Activated CD4-positive, alpha-beta T cell treated with anti-CD3 and anti-CD28 coated beads, Interleukin-2, amount 50 U/mL, for 48 hours (primary cell): ENCODE data around the gene SCN7A.
"Not testable (repeated sequence)": the region's sequence is repeated elsewhere in the genome, so short reads cannot be mapped to it uniquely, and the experiment has no call there.

Experiments
- DNase-seq, 2 experiments: peaks; one replicate each; pipeline ENCODE4 v3.0.0-alpha.2; 2020

SCN7A gene

DNA sequence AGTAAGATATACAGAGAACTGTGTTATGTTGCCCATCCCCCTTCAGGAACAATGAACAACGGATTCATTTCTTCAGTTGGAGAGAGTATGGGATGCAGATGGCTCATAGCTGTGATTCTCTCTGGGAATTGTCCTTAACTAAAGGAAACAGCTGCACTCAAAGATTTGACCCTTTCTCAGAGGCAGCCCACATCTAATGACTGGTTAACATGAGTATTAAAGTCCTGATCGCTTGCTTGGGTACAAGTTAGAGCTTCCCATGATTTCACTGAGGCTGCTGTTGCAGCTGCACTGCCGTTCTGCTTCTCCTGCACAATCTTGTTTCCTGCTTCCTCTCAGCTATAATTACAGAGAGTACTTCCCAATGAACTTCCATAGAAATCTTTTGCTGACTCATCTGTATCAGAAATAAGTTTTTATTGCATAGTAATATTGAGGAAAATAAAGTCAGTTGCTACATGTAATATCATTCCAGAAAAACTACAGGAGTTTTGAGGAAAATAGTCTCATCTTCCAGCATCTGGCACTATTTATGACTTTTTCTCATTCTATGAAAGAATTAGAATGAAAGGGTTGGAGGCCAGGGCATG lies 105.5 kb downstream of the SCN7A start:
- no peak for DNase-seq

- no peak for DNase-seq
Observed at GRCh38 chr2:166385313-166385712, 108.7 kb downstream of the SCN7A start.

DNA sequence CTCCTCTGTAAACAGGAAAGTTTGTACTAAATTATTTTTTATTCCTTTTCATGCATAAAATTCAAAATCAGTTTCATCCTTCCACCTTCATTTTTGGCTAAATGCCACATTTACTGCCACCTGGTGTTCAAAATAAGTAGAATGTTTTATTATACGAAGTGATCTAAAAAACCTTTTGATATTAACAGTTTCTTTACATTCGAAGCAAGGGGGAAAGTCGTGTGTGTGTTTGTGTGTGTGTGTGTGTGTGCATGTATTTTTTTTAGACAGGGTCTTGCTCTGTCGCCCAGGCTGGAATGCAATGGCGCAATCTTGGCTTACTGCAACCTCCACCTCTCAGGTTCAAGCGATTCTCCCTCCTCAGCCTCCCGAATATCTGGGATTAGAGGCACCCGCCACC lies 109.3 kb downstream of the SCN7A start:
- no peak for DNase-seq

DNA sequence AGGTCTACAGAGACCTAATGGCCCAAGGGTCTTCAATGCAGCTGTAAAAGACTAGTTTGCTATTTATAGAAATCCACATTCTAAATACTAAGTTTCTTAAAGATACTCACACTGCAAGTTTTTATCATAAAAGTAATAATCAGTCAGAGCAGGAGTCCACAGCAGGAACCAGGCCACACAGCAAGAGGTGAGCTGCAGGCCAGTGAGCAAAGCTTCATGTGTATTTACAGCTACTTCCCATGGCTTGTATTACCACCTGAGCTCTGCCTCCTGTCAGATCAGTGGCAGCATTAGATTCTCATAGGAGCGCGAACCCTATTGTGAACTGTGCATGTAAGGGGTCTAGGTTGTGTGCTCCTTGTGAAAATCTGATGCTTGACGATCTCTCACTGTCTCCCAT lies 111.6 kb downstream of the SCN7A start:
- no peak for DNase-seq

- DNase-seq = no peak
Observed at GRCh38 chr2:166380615-166381014, 113.4 kb downstream of the SCN7A start.

- no peak for DNase-seq
Observed at GRCh38 chr2:166376873-166377272, 117.2 kb downstream of the SCN7A start.

DNA sequence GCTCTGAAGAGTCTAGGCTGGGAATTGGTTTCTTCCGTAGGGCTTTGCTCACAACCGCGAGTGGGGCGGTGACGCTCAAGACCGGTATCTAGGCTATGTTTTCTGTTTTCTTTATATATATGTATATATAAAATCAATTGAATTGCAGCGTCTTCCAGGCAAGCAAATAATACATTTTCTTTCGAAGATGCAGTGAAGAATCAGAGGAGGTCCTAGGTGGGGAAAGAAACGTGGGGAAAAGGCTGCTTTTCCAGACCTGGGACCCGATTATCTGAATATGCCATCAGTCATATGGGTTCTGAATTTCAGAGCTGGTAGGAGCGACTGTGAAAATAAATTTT lies 117.6 kb downstream of the SCN7A start:
- no peak for DNase-seq

- DNase-seq = peak in 1 of 2 experiments; percentile 8
Observed at GRCh38 chr2:166375736-166376487, 118.1 kb downstream of the SCN7A start, which contains the start of gene SCN9A. TSS of gene SCN9A (minus strand) at chr2:166375944. CDS start at chr2:166311756, 64,188 bp downstream.

DNA sequence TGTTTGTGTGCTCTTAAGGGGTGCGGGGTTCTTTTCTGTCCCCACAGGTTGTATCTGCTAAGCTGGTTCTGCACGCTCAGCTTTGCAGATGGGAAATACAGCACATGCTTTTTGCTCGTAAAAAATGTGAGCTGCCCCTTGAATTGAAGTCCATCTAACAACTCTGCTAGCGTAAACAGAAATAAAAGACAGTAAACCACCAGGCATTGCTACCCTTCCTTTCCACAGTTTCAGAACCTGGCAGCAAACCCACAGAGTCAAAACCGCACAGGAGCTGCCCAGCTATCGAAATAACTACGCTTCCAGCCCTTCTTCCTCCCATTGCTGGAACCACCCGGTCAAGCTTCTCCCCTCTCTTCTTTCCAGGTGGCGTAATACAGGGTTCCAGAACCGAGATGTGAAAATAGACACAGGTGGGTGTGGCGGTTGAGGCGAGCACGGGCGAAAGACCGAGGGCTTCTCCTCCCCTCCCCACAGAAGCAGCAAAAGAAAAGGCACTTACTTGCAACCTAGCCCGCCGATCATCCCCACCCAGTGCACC lies 118.8 kb downstream of the SCN7A start:
- DNase-seq = no peak

DNA sequence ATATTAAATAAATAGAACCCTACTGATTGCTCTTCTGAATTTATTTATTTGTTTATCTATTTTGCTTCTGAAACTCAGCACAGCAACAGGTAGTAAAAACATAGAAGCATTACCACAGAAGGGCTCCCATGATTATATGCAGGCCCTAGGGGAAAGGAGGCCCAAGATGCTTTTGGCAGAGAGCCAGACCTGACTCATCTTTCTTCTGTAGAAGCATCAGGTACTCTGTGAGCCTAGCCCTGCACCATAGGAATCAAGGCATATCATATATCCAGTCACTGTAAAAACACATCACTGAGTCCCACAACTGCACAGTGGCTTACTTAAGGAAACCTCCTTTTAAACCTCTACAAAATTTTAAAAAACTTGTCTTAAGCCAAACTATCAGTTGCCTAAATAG lies 120.1 kb downstream of the SCN7A start:
- DNase-seq = peak in 1 of 2 experiments; percentile 4

DNA sequence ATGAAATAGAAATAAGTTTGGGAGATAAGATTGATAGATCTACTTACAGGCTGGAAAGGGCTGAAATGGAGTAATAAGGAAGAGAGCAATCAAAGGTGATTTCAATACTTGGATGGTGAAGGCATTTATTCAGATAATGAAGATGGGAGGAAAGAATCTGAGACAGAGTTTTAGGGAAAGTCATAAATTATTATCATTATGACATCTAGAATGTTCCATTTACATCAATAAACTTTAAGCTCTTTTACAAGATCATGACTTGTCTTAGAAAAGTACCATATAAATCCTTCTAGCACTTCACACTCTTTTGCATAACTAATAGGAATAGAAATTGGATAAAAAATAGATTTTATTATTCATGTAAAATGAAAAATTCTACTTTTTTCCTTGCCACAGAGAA lies 120.5 kb downstream of the SCN7A start:
- DNase-seq = no peak

DNA sequence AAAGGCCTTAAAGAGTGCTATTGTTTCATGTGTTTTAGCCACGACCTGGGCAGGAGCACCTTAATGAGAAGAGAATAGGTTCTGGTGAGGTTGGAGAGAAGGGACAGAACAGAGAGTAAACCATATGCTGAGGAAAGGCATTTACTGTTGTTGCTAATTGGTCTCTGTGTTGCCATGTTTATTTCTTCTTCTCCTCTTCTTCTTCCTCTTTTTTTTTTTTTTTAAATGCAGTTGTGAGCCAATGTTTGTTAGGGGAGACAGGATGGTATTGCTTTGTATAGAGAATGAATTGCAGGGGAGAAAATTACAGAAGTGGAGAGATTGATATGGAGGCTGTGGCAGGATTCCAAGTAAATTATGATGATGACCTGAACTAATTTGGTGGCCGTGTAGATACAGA lies 120.9 kb downstream of the SCN7A start:
- no peak for DNase-seq

DNA sequence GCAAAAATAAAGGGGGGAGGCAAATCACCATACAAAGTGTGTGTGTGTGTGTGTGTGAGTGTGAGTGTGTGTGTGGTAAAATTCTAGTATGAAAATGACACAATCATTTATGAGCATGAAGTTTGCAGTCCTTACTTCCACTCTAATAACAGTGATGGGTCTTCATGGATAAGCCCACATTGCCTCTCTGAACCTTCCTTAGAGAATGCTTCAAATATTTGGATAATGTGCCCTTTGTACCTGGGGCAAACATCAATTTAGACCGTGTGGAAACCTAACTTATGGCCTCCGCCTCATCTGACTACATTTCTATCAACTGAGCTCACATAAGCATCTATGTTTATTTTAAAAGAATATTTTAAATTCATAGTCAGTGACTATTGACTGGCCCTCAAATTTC lies 122.0 kb downstream of the SCN7A start:
- no peak for DNase-seq

DNA sequence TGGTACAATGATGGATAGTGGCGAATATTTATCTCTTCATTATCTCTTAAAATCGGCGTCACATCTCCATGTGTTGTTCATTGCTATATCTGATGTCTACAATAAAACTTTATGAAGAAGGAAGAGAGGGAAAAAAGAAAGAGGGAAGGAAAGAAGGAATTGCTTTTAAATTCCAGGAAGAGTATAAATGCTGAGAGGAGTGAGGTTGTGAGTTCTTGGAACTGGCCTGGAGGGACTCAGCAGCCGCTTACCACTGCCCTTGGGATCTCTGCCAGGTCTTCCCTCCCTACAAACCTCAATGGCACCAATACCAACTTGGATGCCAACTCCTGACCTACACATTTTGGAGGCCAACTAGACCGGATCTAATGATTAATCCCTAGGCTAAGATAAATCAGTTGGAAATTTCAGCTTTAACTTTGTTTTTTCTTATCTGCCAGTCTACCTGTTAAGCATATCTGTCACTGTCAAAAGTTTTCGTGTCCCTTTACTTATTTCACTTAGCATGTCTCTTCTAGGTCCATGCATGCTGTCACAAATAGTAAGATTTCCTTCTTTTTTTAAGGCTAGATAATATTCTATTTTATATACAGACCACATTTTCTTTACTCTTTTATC lies 128.1 kb downstream of the SCN7A start:
- no peak for DNase-seq

GRCh38 chr2:166365239-166365638 lies 128.8 kb downstream of the SCN7A start:
- DNase-seq = no peak

DNA sequence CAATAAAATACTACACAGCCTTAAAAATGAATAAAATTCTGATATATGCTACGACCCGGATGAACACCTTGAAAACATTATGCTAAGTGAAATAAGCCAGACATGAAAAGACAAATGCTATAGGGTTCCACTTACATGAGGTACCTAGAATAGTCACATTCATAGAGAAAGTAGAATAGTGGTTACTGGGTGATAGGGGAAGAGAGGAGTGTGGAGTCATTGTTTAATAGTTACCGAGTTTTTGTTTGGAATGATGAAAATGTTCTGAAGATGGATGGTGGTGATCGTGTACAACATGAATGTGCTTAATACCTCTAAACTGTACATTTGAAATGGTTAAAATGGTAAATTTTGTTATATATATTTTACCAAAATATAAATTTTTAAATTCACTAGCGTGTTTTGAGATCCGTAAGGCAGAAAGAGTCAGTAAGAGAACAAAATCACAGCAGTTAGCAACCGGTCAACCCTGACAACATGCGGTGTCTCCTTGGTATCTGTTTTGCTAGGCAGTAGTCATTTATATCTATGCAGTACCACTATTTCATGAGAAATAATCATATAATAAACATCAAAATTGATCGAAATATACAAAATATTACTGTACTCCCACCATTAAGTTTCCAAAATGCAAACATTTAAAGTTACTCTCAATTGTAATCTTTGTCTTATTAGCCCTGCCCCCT lies 129.4 kb downstream of the SCN7A start:
- DNase-seq = no peak

DNA sequence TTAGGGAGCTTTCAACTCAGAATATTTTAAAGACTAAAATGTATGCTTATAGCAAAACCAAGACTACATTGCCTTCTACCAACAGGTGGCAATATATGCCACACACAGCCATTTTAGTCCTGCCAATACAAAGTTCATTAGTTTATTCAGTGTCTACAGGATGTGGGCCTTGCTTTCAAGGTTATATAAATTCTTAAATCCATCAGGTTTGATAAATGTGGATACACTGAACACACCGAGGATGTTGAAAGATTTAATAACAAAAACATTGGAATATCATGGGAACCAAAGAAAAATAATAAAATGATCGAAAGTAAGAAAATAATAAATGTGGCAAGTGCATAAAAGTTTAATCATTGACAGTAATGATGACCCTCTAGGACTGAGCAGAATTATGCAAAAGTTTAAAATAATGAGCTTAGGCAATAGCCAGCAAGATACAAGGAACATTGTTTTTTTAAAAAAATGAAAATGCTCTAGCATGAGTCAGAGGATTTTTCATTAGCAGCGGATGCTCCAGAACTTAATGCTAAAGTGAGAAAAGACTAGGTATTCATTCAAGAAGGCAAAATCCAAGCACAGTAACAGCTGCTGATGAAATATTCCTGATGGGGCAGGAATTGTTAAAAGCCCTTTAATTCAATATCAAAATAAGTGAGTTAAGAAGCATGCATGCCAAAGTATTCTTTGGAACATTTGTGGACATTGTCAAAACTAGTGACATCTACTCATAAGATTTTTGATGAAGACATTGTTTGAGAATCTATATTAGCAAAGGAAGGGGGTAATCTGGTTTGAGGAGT lies 132.5 kb downstream of the SCN7A start:
- DNase-seq = no peak

DNA sequence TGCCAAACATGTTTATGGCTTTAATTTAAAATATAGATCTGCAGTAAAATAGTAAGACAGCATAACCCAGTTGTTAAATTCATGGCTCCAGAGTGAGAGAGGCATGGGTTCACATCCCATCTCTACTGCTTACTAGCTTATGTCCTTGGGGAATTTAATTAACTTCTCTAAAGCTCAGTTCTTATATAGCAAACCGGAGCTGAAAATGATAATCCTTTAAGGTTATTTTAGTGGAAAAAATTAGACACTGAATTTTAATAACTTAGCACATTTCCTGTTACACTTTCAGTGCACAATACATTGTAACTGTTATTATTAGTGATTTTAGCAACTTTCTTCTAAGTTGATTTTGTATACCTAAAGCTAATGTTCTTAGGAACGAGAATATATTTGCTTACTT lies 133.1 kb downstream of the SCN7A start:
- no peak for DNase-seq

- no peak for DNase-seq
Observed at GRCh38 chr2:166360426-166360825, 133.6 kb downstream of the SCN7A start.

GRCh38 chr2:166357950-166358321 lies 136.1 kb downstream of the SCN7A start:
- not testable (repeated sequence) for DNase-seq

GRCh38 chr2:166357068-166357949 lies 136.7 kb downstream of the SCN7A start:
- DNase-seq = no peak
